Smooth muscle cell (in vitro differentiated cells): ENCODE results near the gene TRIM45. TPM values are rescaled to one million over a fixed set of nuclear protein-coding genes. Genes with fewer than 3 reads are reported as not detected.

ENCODE experiments used
- DNase-seq: peaks from one replicate; lab custom pipeline; 2025; ENCODE audit not compliant: unreplicated experiment; lab: John Stamatoyannopoulos, UW
- H2AFZ ChIP-seq: fragments of 200-600 bp; sonication (generic); 2 replicates; pipeline ENCODE4 v1.6.0; 2016; ENCODE audit warnings: antibody characterized with exemption, low read depth, mild to moderate bottlenecking
- H3F3A ChIP-seq: fragments of 200-600 bp; sonication (generic); 2 replicates; pipeline ENCODE4 v1.6.0; 2017; ENCODE audit warnings: antibody characterized with exemption, low read depth
- H3K27ac ChIP-seq: fragments of 200-600 bp; sonication (generic); 2 replicates; pipeline ENCODE4 v1.5.1; 2016; ENCODE audit warnings: low read depth, mild to moderate bottlenecking
- H3K27me3 ChIP-seq: fragments of 200-600 bp; sonication (generic); 2 replicates; pipeline ENCODE4 v1.6.1; 2016; ENCODE audit warnings: low read depth, mild to moderate bottlenecking
- H3K36me3 ChIP-seq: fragments of 200-600 bp; sonication (generic); 2 replicates; pipeline ENCODE4 v1.5.1; 2016; ENCODE audit warnings: low read depth
- H3K4me1 ChIP-seq: fragments of 200-600 bp; sonication (generic); 2 replicates; pipeline ENCODE4 v1.5.1; 2016; ENCODE audit warnings: low read depth
- H3K4me2 ChIP-seq: fragments of 200-600 bp; sonication (generic); 2 replicates; pipeline ENCODE4 v1.6.0; 2016; ENCODE audit warnings: mild to moderate bottlenecking
- H3K4me3 ChIP-seq: fragments of 200-600 bp; sonication (generic); 2 replicates; pipeline ENCODE4 v1.5.1; 2016; ENCODE audit warnings: mild to moderate bottlenecking
- H3K79me2 ChIP-seq: fragments of 200-600 bp; sonication (generic); 2 replicates; pipeline ENCODE4 v1.6.0; 2016; ENCODE audit warnings: low read depth, mild to moderate bottlenecking
- H3K9ac ChIP-seq: fragments of 200-600 bp; sonication (generic); 2 replicates; pipeline ENCODE4 v1.6.0; 2016; ENCODE audit warnings: low read depth
- H3K9me3 ChIP-seq: fragments of 200-600 bp; sonication (generic); replicated peaks from 2 replicates; pipeline ENCODE4 v1.5.1; 2016; ENCODE audit warnings: low read depth
- H4K20me1 ChIP-seq: fragments of 200-600 bp; sonication (generic); 2 replicates; pipeline ENCODE4 v1.6.0; 2016; ENCODE audit warnings: low read depth
- CTCF ChIP-seq: fragments of 200-600 bp; sonication (generic); IDR thresholded peaks from 2 replicates; pipeline ENCODE4 v1.5.1; 2017; ENCODE audit warnings: borderline replicate concordance, mild to moderate bottlenecking, antibody characterized with exemption; ENCODE audit not compliant: insufficient read depth, poor library complexity, severe bottlenecking
- whole genome bisulfite sequencing: methylation state at CpG from one replicate; pipeline ENCODE4 v1.1.7; 2016; ENCODE audit warnings: low lambda C conversion rate; 5-methylcytosine and 5-hydroxymethylcytosine counted together
- polyA plus RNA-seq: library from polyadenylated mRNA; unstranded; fragments of >200 nt; fragmentation: Nextera tagmentation; extraction: Ambion mirVana; gene quantifications from 2 replicates; pipeline ENCODE4 v1.2.1, GENCODE V29; 2016
- total RNA-seq: library from RNA; depleted of rRNA; stranded (reverse); fragments of >200 nt; gene quantifications from 2 replicates; pipeline ENCODE4 v1.2.3, GENCODE V29; 2014

Gene TRIM45
- total and polyA plus RNA-seq, 2 experiments from 2014 or later: 4.4 to 4.6 TPM

GRCh38 chr1:117112047-117112717 is 9.4 kb downstream of the TRIM45 start:
- Histone ChIP-seq H3F3A (no peaks in the 10 kb centered on the region), H4K20me1 (no peaks in the 10 kb centered on the region), H3K27me3 (no peaks in the 10 kb centered on the region), H3K4me1 (no peaks in the 10 kb centered on the region), H3K27ac (no peak overlapping the region), H3K9me3 (no peaks in the 10 kb centered on the region), H3K4me2 (no peak overlapping the region), H3K79me2 (no peaks in the 10 kb centered on the region), H3K36me3 (no peaks in the 10 kb centered on the region), H3K9ac (no peak overlapping the region), H2AFZ (no peak overlapping the region), H3K4me3 (no peak overlapping the region)
- 95% methylated on average over 7 of the region's 7 CpGs for WGBS
- TF ChIP-seq CTCF: no peak
- DNase-seq: no peak

GRCh38 chr1:117110774-117111173 is 10.8 kb downstream of the TRIM45 start:
- H3F3A ChIP-seq: no peaks in the 10 kb centered on the region
- H3K4me3 ChIP-seq: no peak overlapping the region
- H3K27ac ChIP-seq: no peak overlapping the region
- no peak for TF ChIP-seq CTCF
- H2AFZ ChIP-seq: no peak overlapping the region
- H3K27me3 ChIP-seq: no peaks in the 10 kb centered on the region
- no peaks in the 10 kb centered on the region for H3K4me1 ChIP-seq
- H3K9ac ChIP-seq: no peak overlapping the region
- no peaks in the 10 kb centered on the region for H4K20me1 ChIP-seq
- WGBS: 88% methylated on average over 2 of the region's 2 CpGs
- no peak overlapping the region for H3K4me2 ChIP-seq
- H3K79me2 ChIP-seq: no peaks in the 10 kb centered on the region
- no peak for DNase-seq
- no peaks in the 10 kb centered on the region for H3K36me3 ChIP-seq
- no peaks in the 10 kb centered on the region for H3K9me3 ChIP-seq

GRCh38 chr1:117107364-117107763 is 14.2 kb downstream of the TRIM45 start:
- H3K4me1 ChIP-seq: no peaks in the 10 kb centered on the region
- no peak overlapping the region for H3K9ac ChIP-seq
- no peaks in the 10 kb centered on the region for H3K79me2 ChIP-seq
- H3K27me3 ChIP-seq: no peaks in the 10 kb centered on the region
- no peaks in the 10 kb centered on the region for H3F3A ChIP-seq
- H3K27ac ChIP-seq: no peak overlapping the region
- no peak for TF ChIP-seq CTCF
- H3K4me3 ChIP-seq: no peak overlapping the region
- H2AFZ ChIP-seq: no peak overlapping the region
- WGBS: 91% methylated on average over 2 of the region's 2 CpGs
- no peaks in the 10 kb centered on the region for H3K9me3 ChIP-seq
- no peaks in the 10 kb centered on the region for H4K20me1 ChIP-seq
- H3K4me2 ChIP-seq: no peak overlapping the region
- no peaks in the 10 kb centered on the region for H3K36me3 ChIP-seq
- DNase-seq: no peak

- H3K79me2 ChIP-seq: no peaks in the 10 kb centered on the region
- H2AFZ ChIP-seq: no peak overlapping the region
- no peak overlapping the region for H3K4me3 ChIP-seq
- 65% methylated on average over 2 of the region's 2 CpGs for WGBS
- H3K4me2 ChIP-seq: no peak overlapping the region
- H3F3A ChIP-seq: no peaks in the 10 kb centered on the region
- TF ChIP-seq CTCF: no peak
- H3K27me3 ChIP-seq: no peaks in the 10 kb centered on the region
- no peaks in the 10 kb centered on the region for H3K4me1 ChIP-seq
- H3K9me3 ChIP-seq: no peaks in the 10 kb centered on the region
- no peak for DNase-seq
- H4K20me1 ChIP-seq: no peaks in the 10 kb centered on the region
- no peak overlapping the region for H3K27ac ChIP-seq
- no peaks in the 10 kb centered on the region for H3K36me3 ChIP-seq
- H3K9ac ChIP-seq: no peak overlapping the region
Observed at GRCh38 chr1:117106478-117106877, 15.1 kb downstream of the TRIM45 start.
